SK-N-SH treated with all-trans-retinoic acid at 6 μM for 48 hours (cell line): ENCODE results near the gene PALLD.

Experiments
- CSDC2 ChIP-seq: fragments of 250-450 bp; sonication (Bioruptor Pico); IDR thresholded peaks from 2 replicates; pipeline ENCODE4 v1.5.0; 2020; ENCODE audit warnings: mild to moderate bottlenecking, moderate library complexity
- OSR1 ChIP-seq: fragments of 250-450 bp; sonication (Bioruptor Pico); IDR thresholded peaks from 2 replicates; pipeline ENCODE4 v1.8.0; 2022; ENCODE audit warnings: moderate library complexity, mild to moderate bottlenecking, inconsistent platforms
- TOX ChIP-seq: fragments of 250-450 bp; sonication (Bioruptor Pico); IDR thresholded peaks from 2 replicates; pipeline ENCODE4 v1.8.0; 2021; ENCODE audit warnings: mild to moderate bottlenecking, moderate library complexity, borderline replicate concordance
- ZFP3 ChIP-seq: fragments of 250-450 bp; sonication (Bioruptor Pico); IDR thresholded peaks from 2 replicates; pipeline ENCODE4 v1.5.0; 2020; ENCODE audit warnings: mild to moderate bottlenecking, moderate library complexity

DNA sequence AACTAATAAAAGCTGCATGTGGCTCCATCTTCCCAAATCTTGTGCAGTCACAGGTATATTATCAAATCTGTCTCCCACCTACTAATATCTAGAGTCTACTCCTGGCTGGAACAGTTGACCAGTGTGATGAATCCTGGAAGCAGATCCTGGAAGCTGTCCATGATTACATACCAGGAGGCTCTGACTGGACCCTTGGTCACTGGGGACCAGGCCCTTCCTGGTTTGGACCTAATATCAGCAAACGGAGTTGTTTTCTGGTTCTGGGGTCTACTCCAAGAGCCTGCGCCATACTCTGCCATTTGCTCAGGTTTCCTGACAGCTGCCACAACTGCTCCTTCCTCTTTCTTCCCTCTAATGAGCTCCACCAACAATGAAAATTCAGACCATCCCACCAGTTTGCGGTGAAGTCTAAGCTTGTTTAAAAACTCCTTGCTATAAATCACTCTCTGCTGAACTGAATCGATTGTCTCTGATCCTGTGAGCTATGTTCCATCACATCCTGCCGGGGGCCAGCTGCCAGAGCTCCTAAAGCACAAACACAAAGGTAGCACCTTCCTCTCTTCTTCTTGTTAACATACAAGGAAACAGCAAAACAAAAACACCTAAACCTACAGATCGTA is 114.2 kb downstream of the PALLD start:
- no peak for TF ChIP-seq CSDC2 (CRISPR knock-in tag)
- no peak for TF ChIP-seq OSR1
- TF ChIP-seq TOX (CRISPR knock-in tag), result no peak
- TF ChIP-seq ZFP3, result no peak
